GM19468 (cell line): ENCODE data around the gene TUT1.
"Not testable (repeated sequence)": the region's sequence is repeated elsewhere in the genome, so short reads cannot be mapped to it uniquely, and the experiment has no call there.

Experiments used
- ATAC-seq: cut with Tn5 transposase; IDR thresholded peaks from one replicate; pipeline ENCODE4 v1.9.1; 2021; ENCODE audit warnings: mild to moderate bottlenecking, moderate library complexity, moderate number of reproducible peaks; ENCODE audit not compliant: unreplicated experiment; ENCODE audit errors: extremely low read depth

The TUT1 gene

GRCh38 chr11:62605902-62606301 is 14.6 kb upstream of the TUT1 start:
- ATAC-seq: no peak

- ATAC-seq: no peak
Observed at GRCh38 chr11:62605467-62605866, 14.1 kb upstream of the TUT1 start.

GRCh38 chr11:62604460-62605120 is 13.3 kb upstream of the TUT1 start:
- ATAC-seq: no peak

- no peak for ATAC-seq
Observed at GRCh38 chr11:62603776-62604299, 12.5 kb upstream of the TUT1 start.

GRCh38 chr11:62603072-62603408 is 11.7 kb upstream of the TUT1 start:
- no peak for ATAC-seq

GRCh38 chr11:62602141-62603071 is 11.1 kb upstream of the TUT1 start:
- ATAC-seq: no peak

- peak; percentile 51 for ATAC-seq
Observed at GRCh38 chr11:62601372-62602140, 10.2 kb upstream of the TUT1 start, which contains the start of gene MTA2. Gene MTA2, minus strand, starts transcription at chr11:62601865. Its CDS starts 415 bp downstream, at chr11:62601450.

- no peak for ATAC-seq
Observed at GRCh38 chr11:62601122-62601371, 9.7 kb upstream of the TUT1 start.

GRCh38 chr11:62600367-62601121 is 9.2 kb upstream of the TUT1 start:
- no peak for ATAC-seq

- no peak for ATAC-seq
Observed at GRCh38 chr11:62599901-62600300, 8.6 kb upstream of the TUT1 start.

- no peak for ATAC-seq
Observed at GRCh38 chr11:62599069-62599696, 7.9 kb upstream of the TUT1 start.

- no peak for ATAC-seq
Observed at GRCh38 chr11:62595124-62595523, 3.8 kb upstream of the TUT1 start.

GRCh38 chr11:62593434-62594044 is 2.2 kb upstream of the TUT1 start:
- no peak for ATAC-seq

GRCh38 chr11:62592989-62593421 is 1.7 kb upstream of the TUT1 start:
- ATAC-seq: no peak

GRCh38 chr11:62592146-62592815 is 958 bp upstream of the TUT1 start:
- no peak for ATAC-seq

GRCh38 chr11:62588966-62589637 is 2.2 kb downstream of the TUT1 start:
- ATAC-seq: no peak

GRCh38 chr11:62585356-62585755 is 6.0 kb downstream of the TUT1 start:
- not testable (repeated sequence) for ATAC-seq

- ATAC-seq: not testable (repeated sequence)
Observed at GRCh38 chr11:62581735-62582134, 9.6 kb downstream of the TUT1 start.
